Activated CD8-positive, alpha-beta T cell treated with anti-CD3 and anti-CD28 coated beads for 36 hours (primary cell): ENCODE measurements around the gene MEGF9. TPM values are rescaled to one million over a fixed set of nuclear protein-coding genes. Genes with fewer than 3 reads are reported as not detected.

Experiments used
- ATAC-seq: fragments of 200-7000 bp; cut with Tn5 transposase; one replicate; pipeline ENCODE4 v1.10.0; 2021; ENCODE audit warnings: mild to moderate bottlenecking, moderate library complexity
- CTCF ChIA-PET: fragments of 350-600 bp; sonication (Branson Sonifier 250); formaldehyde crosslinking; loops from one replicate; lab custom pipeline; 2021; ENCODE audit warnings: antibody characterized with exemption; lab: Charles Lee
- POLR2A ChIA-PET: fragments of 350-600 bp; sonication (Branson Sonifier 250); formaldehyde crosslinking; loops from one replicate; lab custom pipeline; 2021; ENCODE audit warnings: antibody characterized with exemption; lab: Charles Lee
- DNase-seq: peaks from one replicate; pipeline ENCODE4 v3.0.0-alpha.2; 2020
- H3K27ac Mint-ChIP-seq: one replicate; pipeline ENCODE4 v1.8.0; 2021; ENCODE audit warnings: mild to moderate bottlenecking, mixed read lengths
- H3K27me3 Mint-ChIP-seq: one replicate; pipeline ENCODE4 v1.8.0; 2021; ENCODE audit warnings: mixed read lengths
- H3K36me3 Mint-ChIP-seq: one replicate; pipeline ENCODE4 v1.8.0; 2021; ENCODE audit warnings: low read depth, mixed read lengths
- H3K4me1 Mint-ChIP-seq: one replicate; pipeline ENCODE4 v1.8.0; 2021; ENCODE audit warnings: low read depth, mixed read lengths
- H3K4me3 Mint-ChIP-seq: one replicate; pipeline ENCODE4 v1.8.0; 2021; ENCODE audit warnings: mild to moderate bottlenecking, moderate library complexity, mixed read lengths
- H3K9me3 Mint-ChIP-seq: one replicate; pipeline ENCODE4 v1.8.0; 2021; ENCODE audit warnings: mixed read lengths
- intact Hi-C: fragments of 100-400 bp; cut with micrococcal nuclease; formaldehyde crosslinking; loops from one replicate; pipeline ENCODE4 v1.10.0; 2022
- total RNA-seq, 2 experiments: library from RNA; stranded (reverse); gene quantifications; one replicate each; pipeline ENCODE4 v1.2.3, GENCODE V29; 2021
- TF ChIP-seq, protein P1 (sequence below): fragments of 200-600 bp; IDR thresholded peaks from one replicate; pipeline ENCODE4 v1.8.0; 2022; ENCODE audit warnings: antibody characterized with exemption, mild to moderate bottlenecking

Gene MEGF9
- total RNA-seq, 2 experiments from 2014 or later: 3.0 to 3.2 TPM

DNA sequence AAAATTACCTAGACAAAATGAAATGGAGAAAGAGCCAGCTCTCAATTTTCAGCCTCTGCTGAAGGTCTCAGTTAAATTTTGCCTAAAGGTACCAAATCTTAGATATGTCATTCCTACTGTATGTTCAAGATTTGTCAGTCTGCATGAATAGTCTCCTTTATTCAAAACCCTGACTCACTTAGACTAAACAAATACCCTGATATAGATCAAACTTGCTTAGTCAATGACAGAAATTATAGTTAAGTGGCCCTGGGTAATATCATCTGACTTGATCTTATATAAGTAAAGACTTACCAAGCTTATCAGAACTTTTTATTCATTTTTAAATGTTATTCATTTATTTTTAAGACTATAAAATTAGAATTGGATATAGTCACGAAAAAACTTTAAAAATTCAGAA, 12.2 kb downstream of the MEGF9 start:
- TF ChIP-seq, protein P1, sequence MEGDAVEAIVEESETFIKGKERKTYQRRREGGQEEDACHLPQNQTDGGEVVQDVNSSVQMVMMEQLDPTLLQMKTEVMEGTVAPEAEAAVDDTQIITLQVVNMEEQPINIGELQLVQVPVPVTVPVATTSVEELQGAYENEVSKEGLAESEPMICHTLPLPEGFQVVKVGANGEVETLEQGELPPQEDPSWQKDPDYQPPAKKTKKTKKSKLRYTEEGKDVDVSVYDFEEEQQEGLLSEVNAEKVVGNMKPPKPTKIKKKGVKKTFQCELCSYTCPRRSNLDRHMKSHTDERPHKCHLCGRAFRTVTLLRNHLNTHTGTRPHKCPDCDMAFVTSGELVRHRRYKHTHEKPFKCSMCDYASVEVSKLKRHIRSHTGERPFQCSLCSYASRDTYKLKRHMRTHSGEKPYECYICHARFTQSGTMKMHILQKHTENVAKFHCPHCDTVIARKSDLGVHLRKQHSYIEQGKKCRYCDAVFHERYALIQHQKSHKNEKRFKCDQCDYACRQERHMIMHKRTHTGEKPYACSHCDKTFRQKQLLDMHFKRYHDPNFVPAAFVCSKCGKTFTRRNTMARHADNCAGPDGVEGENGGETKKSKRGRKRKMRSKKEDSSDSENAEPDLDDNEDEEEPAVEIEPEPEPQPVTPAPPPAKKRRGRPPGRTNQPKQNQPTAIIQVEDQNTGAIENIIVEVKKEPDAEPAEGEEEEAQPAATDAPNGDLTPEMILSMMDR: no peak
- ChIA-PET POLR2A (interaction anchor here (0.7 to 0.9 kb wide), 2 partner anchors 13 to 951 kb away, joined by 3 read pairs; no protein-coding TSS in a partner anchor), CTCF (interaction anchor here (1.1 kb wide), 1 partner anchor 82 kb away, joined by 3 read pairs; no protein-coding TSS in a partner anchor)
- H3K36me3 Mint-ChIP-seq: no peaks in the 10 kb centered on the region
- H3K27ac Mint-ChIP-seq: no peak overlapping the region
- H3K27me3 Mint-ChIP-seq: no peaks in the 10 kb centered on the region
- no peak for DNase-seq
- H3K4me1 Mint-ChIP-seq: no peaks in the 10 kb centered on the region
- H3K4me3 Mint-ChIP-seq: no peak overlapping the region
- intact Hi-C loops: no loop called here
- no peak for ATAC-seq
- no peaks in the 10 kb centered on the region for H3K9me3 Mint-ChIP-seq

DNA sequence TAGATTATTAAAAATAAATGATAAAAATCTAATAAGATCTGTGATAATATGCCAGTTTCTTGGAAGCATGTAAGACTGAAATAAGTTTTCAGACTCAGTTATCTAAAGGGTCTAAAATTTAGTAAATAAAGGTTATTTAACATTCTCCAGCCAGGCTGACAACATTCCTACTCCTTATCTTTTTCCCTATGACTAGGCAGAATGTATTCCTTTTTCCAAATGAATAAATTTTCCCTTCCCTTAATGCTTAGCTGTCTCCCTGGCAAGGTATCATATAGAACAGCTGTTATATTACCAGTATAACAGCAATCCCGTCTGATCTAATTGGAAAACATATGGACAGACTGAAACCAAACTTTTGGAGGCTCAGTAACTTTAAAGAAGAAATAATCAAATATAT, 13.0 kb downstream of the MEGF9 start:
- Mint-ChIP-seq H3K27me3 (no peaks in the 10 kb centered on the region), H3K4me3 (no peak overlapping the region), H3K4me1 (peaks cover 2% of the 10 kb centered on the region), H3K27ac (no peak overlapping the region), H3K9me3 (no peaks in the 10 kb centered on the region), H3K36me3 (no peaks in the 10 kb centered on the region)
- ChIA-PET POLR2A (interaction anchor here (0.7 to 0.9 kb wide), 2 partner anchors 14 to 952 kb away, joined by 3 read pairs; no protein-coding TSS in a partner anchor), CTCF (interaction anchor here (1.1 kb wide), 1 partner anchor 81 kb away, joined by 3 read pairs; no protein-coding TSS in a partner anchor)
- ATAC-seq: no peak
- no peak for DNase-seq
- intact Hi-C loops: no loop called here
- TF ChIP-seq, protein P1: no peak

DNA sequence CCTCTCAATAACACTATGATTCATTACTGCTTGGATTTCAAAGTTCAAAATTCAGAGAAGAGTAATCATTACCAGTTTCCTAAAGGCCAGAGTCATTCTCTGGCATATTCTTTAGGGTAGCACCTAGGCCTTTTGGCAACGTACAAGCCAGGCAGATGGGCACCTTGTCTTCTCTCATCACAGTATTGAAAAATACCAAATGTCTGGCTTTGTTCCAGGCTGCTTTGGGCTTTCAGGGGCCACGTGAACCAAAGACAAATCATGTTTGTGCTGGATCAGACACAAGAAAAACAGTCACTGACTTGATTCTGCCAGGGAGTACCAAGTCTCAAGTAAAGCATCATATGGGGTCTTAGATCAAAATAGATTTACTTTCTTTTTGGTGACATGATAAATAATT, 15.5 kb downstream of the MEGF9 start:
- Mint-ChIP-seq H3K9me3 (no peaks in the 10 kb centered on the region), H3K36me3 (no peaks in the 10 kb centered on the region), H3K4me1 (peaks cover 16% of the 10 kb centered on the region), H3K4me3 (no peak overlapping the region), H3K27ac (no peak overlapping the region), H3K27me3 (no peaks in the 10 kb centered on the region)
- DNase-seq: no peak
- ChIA-PET POLR2A (no interaction called here), CTCF (no interaction called here)
- intact Hi-C loops: no loop called here
- ATAC-seq: no peak
- TF ChIP-seq, protein P1: no peak

DNA sequence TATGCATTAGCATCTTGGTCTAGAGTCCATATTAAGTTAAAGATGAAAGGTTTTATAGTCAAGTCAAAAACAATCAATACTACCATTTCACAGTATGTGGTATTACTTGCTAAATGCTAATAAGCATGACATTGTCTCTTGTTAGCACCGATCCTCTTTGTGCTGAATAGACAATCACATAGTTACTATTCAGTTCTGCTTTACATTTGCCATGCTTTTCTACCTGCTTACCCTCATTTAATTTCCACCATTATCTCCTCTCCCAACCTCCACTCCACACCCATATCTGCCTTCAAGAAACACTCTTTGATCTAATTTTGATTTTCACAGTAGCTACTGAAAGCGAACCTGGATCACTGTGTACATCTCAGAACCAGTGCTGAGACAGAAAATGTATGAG, 16.8 kb downstream of the MEGF9 start:
- TF ChIP-seq, protein P1: no peak
- H3K27ac Mint-ChIP-seq: no peak overlapping the region
- intact Hi-C loops: no loop called here
- H3K27me3 Mint-ChIP-seq: no peaks in the 10 kb centered on the region
- ATAC-seq (no peak), DNase-seq (no peak)
- peaks cover 27% of the 10 kb centered on the region for H3K4me1 Mint-ChIP-seq
- H3K4me3 Mint-ChIP-seq: no peak overlapping the region
- CTCF ChIA-PET: no interaction called here
- H3K36me3 Mint-ChIP-seq: no peaks in the 10 kb centered on the region
- no peaks in the 10 kb centered on the region for H3K9me3 Mint-ChIP-seq
- POLR2A ChIA-PET: no interaction called here

DNA sequence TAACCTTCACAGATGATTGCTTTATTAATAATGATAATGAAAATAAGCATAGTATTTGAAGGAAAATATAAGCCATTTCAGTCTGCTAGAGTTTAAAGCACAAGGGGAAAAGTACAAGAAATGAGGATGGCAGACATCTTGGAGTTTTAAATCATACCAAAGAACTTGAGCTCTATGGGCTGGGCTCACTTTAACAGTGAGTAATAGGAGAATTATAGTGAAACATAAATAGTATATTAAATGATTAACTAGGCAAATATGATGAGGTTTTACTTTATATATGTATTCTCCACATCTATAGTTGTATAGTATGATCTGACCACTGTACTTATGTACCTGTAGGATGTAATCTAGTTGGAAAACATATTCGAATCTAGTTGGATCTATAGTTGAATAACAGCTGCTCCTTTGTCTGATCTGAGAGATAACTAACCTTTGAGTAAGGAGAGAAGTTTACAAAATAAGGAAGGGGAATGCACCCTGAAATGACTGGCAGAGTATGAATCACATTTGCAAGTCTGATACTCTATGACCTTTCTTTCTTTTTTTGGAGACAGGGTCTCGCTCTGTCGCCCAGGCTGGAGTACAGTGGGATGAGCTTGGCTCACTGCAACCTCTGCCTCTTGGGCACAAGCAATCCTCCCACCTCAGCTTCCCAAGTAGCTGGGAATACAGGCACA, 17.6 kb downstream of the MEGF9 start:
- Mint-ChIP-seq H3K4me3 (no peak overlapping the region), H3K4me1 (peaks cover 28% of the 10 kb centered on the region), H3K27ac (no peak overlapping the region), H3K27me3 (no peaks in the 10 kb centered on the region), H3K9me3 (no peaks in the 10 kb centered on the region), H3K36me3 (no peaks in the 10 kb centered on the region)
- DNase-seq (no peak), ATAC-seq (peak; percentile 34)
- ChIA-PET POLR2A (no interaction called here), CTCF (no interaction called here)
- TF ChIP-seq, protein P1: no peak
- intact Hi-C loops: no loop called here
